AG10803 (cell line): ENCODE results near the gene CHST3.

Experiments used
- DNase-seq: peaks from one replicate; pipeline ENCODE4 v3.0.0; 2010; ENCODE audit warnings: low read depth
- H3K4me3 ChIP-seq: 2 replicates; pipeline ENCODE4 v1.5.1; 2011; ENCODE audit warnings: mild to moderate bottlenecking, low read length, control low read depth
- TF ChIP-seq, protein P1 (sequence below): conservative IDR thresholded peaks from 2 replicates; pipeline ENCODE4 v1.5.1; 2011; ENCODE audit warnings: mild to moderate bottlenecking, low read length, control low read depth, inconsistent platforms

The CHST3 gene

DNA sequence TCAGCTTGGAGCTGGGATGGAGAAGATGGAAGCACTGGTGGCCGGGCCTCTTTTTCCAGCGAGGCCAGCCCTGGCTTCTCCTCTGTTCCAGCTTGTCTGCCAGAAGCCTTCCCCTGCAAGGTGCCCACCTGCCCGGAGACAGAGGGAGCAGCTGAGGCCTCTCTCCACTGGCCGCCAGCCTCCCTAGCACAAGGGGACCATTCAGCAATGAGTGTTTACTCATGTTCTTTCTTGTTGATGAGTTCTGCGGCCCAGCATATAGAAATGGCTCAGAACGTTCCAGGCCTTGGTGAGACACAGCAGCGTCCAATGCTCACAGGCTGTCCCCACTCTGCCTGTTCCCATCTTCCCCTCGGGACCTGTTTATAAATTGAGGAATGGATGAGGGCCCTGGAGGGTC is 47.3 kb downstream of the CHST3 start:
- DNase-seq, result no peak
- no peak overlapping the region for H3K4me3 ChIP-seq

DNA sequence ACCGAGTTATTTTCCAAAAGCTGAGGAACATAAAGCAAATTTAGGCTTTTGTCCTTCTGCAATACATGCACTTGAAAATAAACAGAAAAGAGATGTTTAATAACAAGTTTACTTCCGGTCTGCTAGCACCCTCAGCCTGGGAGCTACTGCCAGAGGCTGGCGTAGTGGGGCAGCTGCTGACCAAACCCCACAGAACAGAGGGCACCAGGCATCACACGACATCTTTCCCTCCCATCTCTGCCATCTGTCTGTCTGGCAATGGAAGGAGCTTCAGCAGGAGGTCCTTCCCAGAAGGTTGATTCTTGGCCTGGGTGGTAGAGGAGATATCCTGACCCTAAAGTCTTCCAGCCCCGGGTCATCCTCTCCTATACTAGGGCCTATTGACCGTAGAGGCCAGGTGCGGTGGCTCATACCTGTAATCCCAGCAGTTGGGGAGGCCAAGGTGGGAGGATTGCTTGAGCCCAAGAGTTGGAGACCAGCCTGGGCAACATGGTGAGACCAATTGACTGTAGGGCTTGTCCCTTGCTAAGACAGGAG is 47.8 kb downstream of the CHST3 start:
- DNase-seq, result no peak
- TF ChIP-seq, protein P1, sequence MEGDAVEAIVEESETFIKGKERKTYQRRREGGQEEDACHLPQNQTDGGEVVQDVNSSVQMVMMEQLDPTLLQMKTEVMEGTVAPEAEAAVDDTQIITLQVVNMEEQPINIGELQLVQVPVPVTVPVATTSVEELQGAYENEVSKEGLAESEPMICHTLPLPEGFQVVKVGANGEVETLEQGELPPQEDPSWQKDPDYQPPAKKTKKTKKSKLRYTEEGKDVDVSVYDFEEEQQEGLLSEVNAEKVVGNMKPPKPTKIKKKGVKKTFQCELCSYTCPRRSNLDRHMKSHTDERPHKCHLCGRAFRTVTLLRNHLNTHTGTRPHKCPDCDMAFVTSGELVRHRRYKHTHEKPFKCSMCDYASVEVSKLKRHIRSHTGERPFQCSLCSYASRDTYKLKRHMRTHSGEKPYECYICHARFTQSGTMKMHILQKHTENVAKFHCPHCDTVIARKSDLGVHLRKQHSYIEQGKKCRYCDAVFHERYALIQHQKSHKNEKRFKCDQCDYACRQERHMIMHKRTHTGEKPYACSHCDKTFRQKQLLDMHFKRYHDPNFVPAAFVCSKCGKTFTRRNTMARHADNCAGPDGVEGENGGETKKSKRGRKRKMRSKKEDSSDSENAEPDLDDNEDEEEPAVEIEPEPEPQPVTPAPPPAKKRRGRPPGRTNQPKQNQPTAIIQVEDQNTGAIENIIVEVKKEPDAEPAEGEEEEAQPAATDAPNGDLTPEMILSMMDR, result no peak

More for the DNA sequence above, 47.3 kb downstream of the CHST3 start:
- TF ChIP-seq, protein P1, result no peak

DNA sequence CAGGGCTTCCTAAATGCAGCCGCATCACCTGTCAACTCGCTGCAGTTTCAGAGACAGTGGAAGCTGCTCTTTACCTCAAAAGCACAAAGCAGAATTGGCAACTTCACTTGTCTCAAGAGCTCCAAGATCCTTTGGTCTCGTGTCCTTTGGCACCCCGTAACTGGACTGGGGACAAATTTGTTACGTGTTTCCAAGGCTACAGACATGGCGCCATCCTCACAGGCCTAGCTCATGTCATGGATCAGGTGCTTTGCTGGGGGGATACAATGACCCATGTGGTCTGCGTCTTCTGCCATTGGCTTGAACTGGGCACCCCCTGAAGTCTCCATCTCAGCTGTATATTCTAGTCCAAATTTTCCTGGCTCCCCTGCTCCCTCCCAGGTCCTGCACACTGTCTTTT is 48.6 kb downstream of the CHST3 start:
- TF ChIP-seq, protein P1, result no peak
- no peak for DNase-seq
- no peak overlapping the region for H3K4me3 ChIP-seq

More for the DNA sequence above, 47.8 kb downstream of the CHST3 start:
- H3K4me3 ChIP-seq, result no peak overlapping the region

- TF ChIP-seq, protein P1, result no peak
- H3K4me3 ChIP-seq, result no peak overlapping the region
- no peak for DNase-seq
Observed at GRCh38 chr10:72013202-72013945, 49.2 kb downstream of the CHST3 start.

GRCh38 chr10:72014197-72014596 is 50.0 kb downstream of the CHST3 start:
- H3K4me3 ChIP-seq, result no peak overlapping the region
- DNase-seq, result no peak
- TF ChIP-seq, protein P1, result no peak

- no peak for DNase-seq
- no peak overlapping the region for H3K4me3 ChIP-seq
- TF ChIP-seq, protein P1, result no peak
Observed at GRCh38 chr10:72014785-72015480, 50.7 kb downstream of the CHST3 start.

DNA sequence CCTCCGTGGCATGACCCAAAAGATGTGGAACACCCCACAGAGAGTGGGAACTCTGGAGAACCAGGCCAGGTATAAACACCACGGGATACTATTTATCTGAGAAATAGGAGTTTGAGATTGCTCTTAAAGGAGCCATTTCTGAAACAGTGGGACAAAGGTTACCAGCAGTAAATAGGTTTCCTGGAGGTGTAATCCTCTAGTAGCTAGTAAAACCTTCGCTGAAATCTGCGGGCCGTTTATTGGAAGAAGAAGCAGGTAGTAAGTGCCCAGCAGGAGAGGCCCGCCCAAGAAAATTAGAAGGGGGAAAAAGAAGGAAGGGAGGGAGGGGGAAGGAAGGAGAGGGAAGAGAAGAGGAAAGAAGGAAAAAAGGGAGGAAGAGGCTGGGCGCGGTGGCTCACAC is 51.6 kb downstream of the CHST3 start:
- TF ChIP-seq, protein P1, result no peak
- H3K4me3 ChIP-seq, result no peak overlapping the region
- DNase-seq, result no peak
